ENCODE data around the gene CORT.
"Not testable (repeated sequence)": the region's sequence is repeated elsewhere in the genome, so short reads cannot be mapped to it uniquely, and the experiment has no call there.

The CORT gene

GRCh38 chr1:10440305-10440704, 9.5 kb upstream of the CORT start:
- no peak for DNase-seq

- no peak for DNase-seq
Observed at GRCh38 chr1:10440794-10441193, 9.0 kb upstream of the CORT start.

- DNase-seq: no peak
Observed at GRCh38 chr1:10444248-10444647, 5.6 kb upstream of the CORT start.

- no peak for DNase-seq
Observed at GRCh38 chr1:10444795-10445397, 4.9 kb upstream of the CORT start.

GRCh38 chr1:10446790-10447422, 2.9 kb upstream of the CORT start:
- DNase-seq: no peak

- no peak for DNase-seq
Observed at GRCh38 chr1:10450156-10450814, 454 bp downstream of the CORT start.

GRCh38 chr1:10450836-10451235, 1.0 kb downstream of the CORT start:
- DNase-seq: peak; percentile 10

- DNase-seq: peak; percentile 62
Observed at GRCh38 chr1:10451287-10451686, 1.5 kb downstream of the CORT start.

GRCh38 chr1:10456048-10456447, 6.2 kb downstream of the CORT start:
- DNase-seq: no peak

GRCh38 chr1:10456661-10457060, 6.8 kb downstream of the CORT start:
- DNase-seq: peak; percentile 10

GRCh38 chr1:10457462-10457861, 7.6 kb downstream of the CORT start:
- not testable (repeated sequence) for DNase-seq

GRCh38 chr1:10457875-10458274, 8.0 kb downstream of the CORT start:
- no peak for DNase-seq

- peak; percentile 76 for DNase-seq
Observed at GRCh38 chr1:10459184-10459583, 9.4 kb downstream of the CORT start.

GRCh38 chr1:10467078-10467477, 17.2 kb downstream of the CORT start:
- no peak for DNase-seq

- DNase-seq: no peak
Observed at GRCh38 chr1:10470043-10470442, 20.2 kb downstream of the CORT start.

- peak; percentile 29 for DNase-seq
Observed at GRCh38 chr1:10471411-10472219, 21.8 kb downstream of the CORT start.

- peak; percentile 96 for DNase-seq
Observed at GRCh38 chr1:10472220-10473144, 22.7 kb downstream of the CORT start, which contains the start of gene DFFA. Gene DFFA, minus strand, starts transcription at chr1:10472529. Its CDS starts 71 bp downstream, at chr1:10472458.

- DNase-seq: no peak
Observed at GRCh38 chr1:10473145-10473765, 23.4 kb downstream of the CORT start.

- not testable (repeated sequence) for DNase-seq
Observed at GRCh38 chr1:10474309-10474612, 24.4 kb downstream of the CORT start.

GRCh38 chr1:10474613-10475507, 25.0 kb downstream of the CORT start, which contains the start of gene PEX14:
Gene PEX14, plus strand, starts transcription at chr1:10474950. Its CDS starts 17 bp downstream, at chr1:10474967.
- DNase-seq: peak; percentile 87

GRCh38 chr1:10475510-10475909, 25.7 kb downstream of the CORT start:
- DNase-seq: no peak

All from fibroblast of skin of right biceps (primary cell).